H9 (cell line): ENCODE measurements around the gene VPS35L. TPM values are rescaled to one million over a fixed set of nuclear protein-coding genes. Genes with fewer than 3 reads are reported as not detected.

Source experiments
- DNase-seq: peaks from one replicate; pipeline ENCODE4 v3.0.0-alpha.2; 2017
- H2AFZ ChIP-seq: one replicate; pipeline ENCODE4 v1.6.1; 2013; ENCODE audit warnings: mild to moderate bottlenecking, low read length, control low read depth, moderate library complexity
- H2AK5ac ChIP-seq: 2 replicates; pipeline ENCODE4 v1.6.1; 2013; ENCODE audit warnings: low read length, control low read depth, mixed read lengths; ENCODE audit not compliant: insufficient read length
- H2BK120ac ChIP-seq: one replicate; pipeline ENCODE4 v1.6.1; 2013; ENCODE audit warnings: low read depth, mild to moderate bottlenecking, low read length, control low read depth, inconsistent platforms; ENCODE audit not compliant: poor library complexity, severe bottlenecking
- H2BK12ac ChIP-seq: 2 replicates; pipeline ENCODE4 v1.6.1; 2013; ENCODE audit warnings: low read length, control low read depth, mixed read lengths, low read depth; ENCODE audit not compliant: insufficient read length
- H2BK15ac ChIP-seq: 2 replicates; pipeline ENCODE4 v1.6.1; 2013; ENCODE audit warnings: low read depth, low read length, control low read depth
- H2BK20ac ChIP-seq: one replicate; pipeline ENCODE4 v1.6.1; 2013; ENCODE audit warnings: low read depth, mild to moderate bottlenecking, low read length, control low read depth, inconsistent platforms; ENCODE audit not compliant: poor library complexity, severe bottlenecking
- H2BK5ac ChIP-seq: 2 replicates; pipeline ENCODE4 v1.6.1; 2013; ENCODE audit warnings: low read length, control low read depth, mixed read lengths; ENCODE audit not compliant: insufficient read length
- H3K14ac ChIP-seq: 2 replicates; pipeline ENCODE4 v1.6.1; 2013; ENCODE audit warnings: low read length, control low read depth; ENCODE audit not compliant: insufficient read depth
- H3K18ac ChIP-seq: 2 replicates; pipeline ENCODE4 v1.6.1; 2013; ENCODE audit warnings: low read depth, mild to moderate bottlenecking, mixed read lengths, low read length, control low read depth; ENCODE audit not compliant: insufficient read length
- H3K23ac ChIP-seq: 2 replicates; pipeline ENCODE4 v1.6.1; 2013; ENCODE audit warnings: low read length, control low read depth, mixed read lengths, low read depth; ENCODE audit not compliant: insufficient read length
- H3K23me2 ChIP-seq: 2 replicates; pipeline ENCODE4 v1.6.1; 2013; ENCODE audit warnings: low read depth, mild to moderate bottlenecking, mixed read lengths, low read length, control low read depth; ENCODE audit not compliant: insufficient read length, poor library complexity, severe bottlenecking
- H3K27ac ChIP-seq: 2 replicates; pipeline ENCODE4 v1.5.1; 2013; ENCODE audit warnings: low read length, control low read depth, mixed read lengths, low read depth; ENCODE audit not compliant: insufficient read length
- H3K27me3 ChIP-seq: 2 replicates; pipeline ENCODE4 v1.6.1; 2013; ENCODE audit warnings: low read length, control low read depth, inconsistent platforms; ENCODE audit not compliant: insufficient read depth
- H3K4ac ChIP-seq: 2 replicates; pipeline ENCODE4 v1.6.1; 2013; ENCODE audit warnings: low read depth, mild to moderate bottlenecking, control low read depth, inconsistent platforms, low read length, moderate library complexity
- H3K4me1 ChIP-seq: 2 replicates; pipeline ENCODE4 v1.6.1; 2013; ENCODE audit warnings: low read length, control low read depth, inconsistent platforms; ENCODE audit not compliant: insufficient read depth
- H3K4me2 ChIP-seq: 2 replicates; pipeline ENCODE4 v1.6.1; 2013; ENCODE audit warnings: low read length, control low read depth, mixed read lengths; ENCODE audit not compliant: insufficient read length, insufficient read depth
- H3K56ac ChIP-seq: 2 replicates; pipeline ENCODE4 v1.6.1; 2013; ENCODE audit warnings: low read depth, mild to moderate bottlenecking, mixed read lengths, low read length, control low read depth; ENCODE audit not compliant: insufficient read length
- H3K79me1 ChIP-seq: 2 replicates; pipeline ENCODE4 v1.6.1; 2013; ENCODE audit warnings: low read depth, mild to moderate bottlenecking, moderate library complexity, low read length, control low read depth, inconsistent platforms; ENCODE audit not compliant: insufficient read depth, poor library complexity, severe bottlenecking
- H3K79me2 ChIP-seq: 2 replicates; pipeline ENCODE4 v1.6.1; 2013; ENCODE audit warnings: low read length, control low read depth, inconsistent platforms; ENCODE audit not compliant: insufficient read depth
- H3K9ac ChIP-seq: 2 replicates; pipeline ENCODE4 v1.6.1; 2013; ENCODE audit warnings: low read length, control low read depth, mixed read lengths; ENCODE audit not compliant: insufficient read length; ENCODE audit errors: extremely low read depth
- H3K9me3 ChIP-seq: one replicate; pipeline ENCODE4 v1.6.1; 2013; ENCODE audit warnings: low read depth, low read length, inconsistent platforms; ENCODE audit not compliant: control insufficient read depth
- H3T11ph ChIP-seq: one replicate; pipeline ENCODE4 v1.6.1; 2013; ENCODE audit warnings: mild to moderate bottlenecking, low read length, control low read depth, inconsistent platforms
- H4K20me1 ChIP-seq: one replicate; pipeline ENCODE4 v1.6.1; 2013; ENCODE audit not compliant: control insufficient read depth, insufficient read length, insufficient read depth
- H4K5ac ChIP-seq: 2 replicates; pipeline ENCODE4 v1.6.1; 2013; ENCODE audit warnings: low read depth, mild to moderate bottlenecking, mixed read lengths, low read length, control low read depth; ENCODE audit not compliant: insufficient read length
- H4K8ac ChIP-seq: replicated peaks from 2 replicates; pipeline ENCODE4 v1.6.1; 2013; ENCODE audit warnings: low read length, control low read depth, mixed read lengths, low read depth; ENCODE audit not compliant: insufficient read length
- H4K91ac ChIP-seq: 2 replicates; pipeline ENCODE4 v1.6.1; 2013; ENCODE audit warnings: low read depth, mild to moderate bottlenecking, moderate library complexity, mixed read lengths, low read length, control low read depth; ENCODE audit not compliant: insufficient read length
- H3K27ac Mint-ChIP-seq, 3 experiments: 2 replicates in 2 of 3; 3 replicates in 1 of 3; pipeline ENCODE4 v1.8.0; 2020 to 2021; ENCODE audit warnings: mixed read lengths in 3 of 3, mild to moderate bottlenecking in 1 of 3, moderate library complexity in 1 of 3
- H3K27me3 Mint-ChIP-seq: 2 replicates; pipeline ENCODE4 v1.8.0; 2021; ENCODE audit warnings: low read depth, mild to moderate bottlenecking, moderate library complexity, mixed read lengths
- H3K36me3 Mint-ChIP-seq, 3 experiments: 2 replicates in 2 of 3; 3 replicates in 1 of 3; pipeline ENCODE4 v1.8.0; 2020 to 2021; ENCODE audit warnings: low read depth in 3 of 3, mixed read lengths in 3 of 3; ENCODE audit not compliant: insufficient read depth in 1 of 3
- H3K4me1 Mint-ChIP-seq, 2 experiments: 2 replicates each; pipeline ENCODE4 v1.8.0; 2020; ENCODE audit warnings: mixed read lengths in 2 of 2
- H3K4me3 Mint-ChIP-seq, 2 experiments: 2 replicates in 1 of 2; 3 replicates in 1 of 2; pipeline ENCODE4 v1.8.0; 2020 to 2021; ENCODE audit warnings: mild to moderate bottlenecking in 2 of 2, mixed read lengths in 2 of 2, moderate library complexity in 1 of 2
- H3K9me3 Mint-ChIP-seq, 2 experiments: 2 replicates in 1 of 2; 3 replicates in 1 of 2; pipeline ENCODE4 v1.8.0; 2020; ENCODE audit warnings: mild to moderate bottlenecking in 2 of 2, mixed read lengths in 2 of 2, moderate library complexity in 1 of 2
- CTCF ChIP-seq: fragments of 200-600 bp; sonication (generic); conservative IDR thresholded peaks from 3 replicates; pipeline ENCODE4 v1.8.0; 2021; ENCODE audit warnings: antibody characterized with exemption, mild to moderate bottlenecking
- WGBS: extraction: QIAGEN DNeasy Blood & Tissue Kit; methylation state at CpG from one replicate; pipeline ENCODE4 v1.1.7; 2013; ENCODE audit warnings: missing lambda C conversion rate, low lambda C conversion rate, mixed read lengths; ENCODE audit not compliant: insufficient read length; ENCODE audit errors: extremely low coverage; 5-methylcytosine and 5-hydroxymethylcytosine counted together
- total RNA-seq: library from RNA; stranded (reverse); gene quantifications from 2 replicates; pipeline ENCODE4 v1.2.1, GENCODE V29; 2021

The VPS35L gene
- total RNA-seq, 1 experiment from 2014 or later: 58.4 TPM

- H3K4me1 ChIP-seq: no peaks in the 10 kb centered on the region
- no peak overlapping the region for H2BK12ac ChIP-seq
- H3K27ac ChIP-seq: no peak overlapping the region
- no peak for DNase-seq
- no peak overlapping the region for H2BK20ac ChIP-seq
- H2AFZ ChIP-seq: no peak overlapping the region
- H3K27ac Mint-ChIP-seq: no peak overlapping the region
- no peak overlapping the region for H3K4me3 Mint-ChIP-seq
- no peak overlapping the region for H4K91ac ChIP-seq
- H3K27me3 Mint-ChIP-seq: no peaks in the 10 kb centered on the region
- peaks cover 2 to 7% of the 10 kb centered on the region in 2 experiments; a peak in 2 of 4 replicates for H3K4me1 Mint-ChIP-seq
- no peaks in the 10 kb centered on the region for H4K20me1 ChIP-seq
- no peak overlapping the region for H2AK5ac ChIP-seq
- H4K8ac ChIP-seq: no peak overlapping the region
- no peak overlapping the region for H2BK5ac ChIP-seq
- H3K4me2 ChIP-seq: no peak overlapping the region
- no peak overlapping the region for H3K9ac ChIP-seq
- no peak overlapping the region for H3K23ac ChIP-seq
- H3K14ac ChIP-seq: no peak overlapping the region
- no peaks in the 10 kb centered on the region for H3K27me3 ChIP-seq
- no peak overlapping the region for H2BK15ac ChIP-seq
- H3K9me3 ChIP-seq: no peaks in the 10 kb centered on the region
- no peaks in the 10 kb centered on the region for H3K79me2 ChIP-seq
- H3T11ph ChIP-seq: no peak overlapping the region
- WGBS: no CpG with 5 or more reads among the region's 3 CpGs
- H3K36me3 Mint-ChIP-seq: no peaks in the 10 kb centered on the region
- no peak overlapping the region for H3K18ac ChIP-seq
- no peak overlapping the region for H3K4ac ChIP-seq
- no peak overlapping the region for H2BK120ac ChIP-seq
- no peak for TF ChIP-seq CTCF
- H4K5ac ChIP-seq: no peak overlapping the region
- no peak overlapping the region for H3K56ac ChIP-seq
- no peaks in the 10 kb centered on the region for H3K23me2 ChIP-seq
- no peaks in the 10 kb centered on the region for H3K79me1 ChIP-seq
- H3K9me3 Mint-ChIP-seq: no peaks in the 10 kb centered on the region
These were observed 189.2 kb downstream of the VPS35L start for GRCh38 chr16:19744670-19745069.
